Heart left ventricle (tissue), 16 donors: ENCODE results near the gene KCNK6. TPM values are rescaled to one million over a fixed set of nuclear protein-coding genes. Genes with fewer than 3 reads are reported as not detected.

Source experiments
- ATAC-seq, 4 donors: fragments of 200-7000 bp; cut with Tn5 transposase; one replicate each; pipeline ENCODE4 v1.9.1; 2020 to 2022; ENCODE audit warnings: moderate library complexity in 4 of 4, mild to moderate bottlenecking in 3 of 4, moderate number of reproducible peaks in 1 of 4
- DNase-seq, 5 donors: peaks; one replicate each; pipeline ENCODE4 v3.0.0-alpha.2; 2020
- H3K27ac ChIP-seq, 12 donors: fragments of 200-600 bp; sonication (generic) in 4 of 12; one replicate each; pipeline versions ENCODE4 v1.5.0 to v1.8.0; 2016 to 2022; ENCODE audit warnings: mild to moderate bottlenecking in 2 of 12
- H3K27me3 ChIP-seq, 9 donors: fragments of 200-600 bp; sonication (generic) in 2 of 9; one replicate each; pipeline versions ENCODE4 v1.5.1 to v1.8.0; 2016 to 2022; ENCODE audit warnings: mild to moderate bottlenecking in 3 of 9
- H3K36me3 ChIP-seq, 9 donors: fragments of 200-600 bp; sonication (generic) in 2 of 9; one replicate each; pipeline versions ENCODE4 v1.5.0 to v1.8.0; 2018 to 2022; ENCODE audit warnings: mild to moderate bottlenecking in 2 of 9
- H3K4me1 ChIP-seq, 12 donors: fragments of 200-600 bp; sonication (generic) in 4 of 12; one replicate each; pipeline versions ENCODE4 v1.5.0 to v1.8.0; 2016 to 2022; ENCODE audit warnings: mild to moderate bottlenecking in 3 of 12
- H3K4me3 ChIP-seq, 12 donors: fragments of 200-600 bp; sonication (generic) in 4 of 12; one replicate each; pipeline versions ENCODE4 v1.5.0 to v1.8.0; 2017 to 2022; ENCODE audit warnings: mild to moderate bottlenecking in 9 of 12, moderate library complexity in 4 of 12
- H3K9me3 ChIP-seq, 12 donors: fragments of 200-600 bp; sonication (generic) in 4 of 12; one replicate each; pipeline versions ENCODE4 v1.5.0 to v1.8.0; 2016 to 2022; ENCODE audit warnings: mild to moderate bottlenecking in 1 of 12
- CTCF ChIP-seq, 12 donors: fragments of 200-600 bp; sonication (generic) in 4 of 12; IDR thresholded peaks; one replicate each; pipeline versions ENCODE4 v1.5.0 to v1.8.0; 2018 to 2022; ENCODE audit warnings: antibody characterized with exemption in 12 of 12, mild to moderate bottlenecking in 5 of 12
- POLR2A ChIP-seq, 2 donors: fragments of 450-650 bp; IDR thresholded peaks; one replicate each; pipeline ENCODE4 v1.6.1; 2017; ENCODE audit warnings: antibody characterized with exemption in 2 of 2, mild to moderate bottlenecking in 2 of 2, moderate library complexity in 2 of 2
- WGBS, 4 donors: extraction: QIAGEN DNeasy Blood & Tissue Kit in 2 of 4; methylation state at CpG; one replicate each; pipeline versions ENCODE4 v1.1.5 to v1.1.7; 2013 to 2018; 5-methylcytosine and 5-hydroxymethylcytosine counted together
- intact Hi-C, 10 donors: fragments of 100-400 bp; cut with DNase I; formaldehyde crosslinking; loops; one replicate each; pipeline versions ENCODE4 v1.11.1 to v1.14.2; 2022
- polyA plus RNA-seq, 2 donors: library from polyadenylated mRNA; stranded (reverse); fragments of 200-250 nt; gene quantifications; one replicate each; pipeline ENCODE4 v1.2.3, GENCODE V29; 2013
- total RNA-seq, 9 donors: library from RNA; depleted of rRNA in 2 of 9; stranded (reverse); fragments of >200 nt in 2 of 9; fragmentation: NEBNext Ultra II Directional in 3 of 9; extraction: Animal tissue kit (Norgen Biotek cat#: 25700) in 3 of 9; gene quantifications; one replicate each; pipeline versions ENCODE4 v1.1.0 to v1.2.4, GENCODE V29; 2016 to 2023
- donor health status: ischemic (EF 13 %, LVEDD 7.1; RV severe dilation, severe dysfunction).
- donor health status: healthy with polysubstance abuse.
- donor health status: DM: no; HTN: yes; CAD: no.
- donor health status: DM: no; HTN: no; CAD: no.
- donor health status: ischemic (EF 25% LVEDD 6.9; RV normal size, moderate dysfunction).
- donor health status: ischemic (EF 25% LVEDD 5.7; RV mildly dilated, moderate dysfunction).
- donor health status: healthy.
- donor health status: DM: yes; HTN: yes; CAD: no.
- donor health status: ischemic (EF 35%, LVEDD 5.7; RV mildly dilated, moderate dysfunction).
- donor health status: nonischemic (EF 11% LVEDD 7.7; RV severe dilation, severe dysfunction).
- donor health status: DM: yes; HTN: yes; CAD: no.
- donor health status: PGD.
- donor health status: ischemic (EF 29% LVEDD 5.4; RV normal size, mild dysfunction).
- donor health status: nonischemic (EF 23%, LVEDD 6.1; RV moderate dilation, normal function).

Gene KCNK6
- total and polyA plus RNA-seq, 11 donors: 3.1 to 23.6 (median 6.7) TPM

GRCh38 chr19:38274739-38275138, 44.9 kb upstream of the KCNK6 start:
- Histone ChIP-seq H3K4me3 (no peak overlapping the region), H3K27ac (peak overlapping the region in 6 of 12 donors; percentile 17 to 45 (median 33)), H3K4me1 (peaks cover 4 to 52% (median 33%) of the 10 kb centered on the region in 12 donors), H3K36me3 (no peaks in the 10 kb centered on the region), H3K9me3 (no peaks in the 10 kb centered on the region), H3K27me3 (no peaks in the 10 kb centered on the region)
- no peak for TF ChIP-seq CTCF (IDR thresholded peaks at IDR 0.05)
- TF ChIP-seq POLR2A (IDR thresholded peaks at IDR 0.05): no peak
- WGBS, 4 donors: 21 to 29% (median 25%) methylated on average over 8 to 9 of the region's 9 CpGs
- DNase-seq (peak in 4 of 5 donors; percentile 51 to 60 (median 55)), ATAC-seq (peak in 3 of 4 donors; percentile 42 to 60 (median 50))
- intact Hi-C loops: loop anchor here in 4 of 10 donors (5.0 kb wide), 3 partner anchors 38 to 48 kb away; partner anchors contain the start of genes KCNK6 (in 2 of the 4) and YIF1B (in 2 of the 4)

GRCh38 chr19:38276942-38277517, 42.6 kb upstream of the KCNK6 start:
- Histone ChIP-seq H3K27ac (peak overlapping the region; percentile 57 to 90 (median 78)), H3K27me3 (no peaks in the 10 kb centered on the region), H3K4me1 (peaks cover 4 to 68% (median 39%) of the 10 kb centered on the region in 12 donors), H3K36me3 (no peaks in the 10 kb centered on the region), H3K4me3 (no peak overlapping the region), H3K9me3 (no peaks in the 10 kb centered on the region)
- WGBS, 4 donors: 92 to 94% (median 93%) methylated on average over 7 of the region's 7 CpGs
- intact Hi-C loops: loop anchor here in 4 of 10 donors (5.0 kb wide), 3 partner anchors 35 to 45 kb away; partner anchors contain the start of genes KCNK6 (in 2 of the 4) and YIF1B (in 2 of the 4)
- TF ChIP-seq CTCF (IDR thresholded peaks at IDR 0.05) (no peak), POLR2A (IDR thresholded peaks at IDR 0.05) (no peak)
- no peak for DNase-seq
- no peak for ATAC-seq

- ATAC-seq: no peak
Observed at GRCh38 chr19:38277549-38277948, 42.1 kb upstream of the KCNK6 start.

More at GRCh38 chr19:38277549-38277948, 42.1 kb upstream of the KCNK6 start:
- TF ChIP-seq POLR2A (IDR thresholded peaks at IDR 0.05) (no peak), CTCF (IDR thresholded peaks at IDR 0.05) (no peak)
- peak overlapping the region in 1 of 12 donors; percentile 10 for H3K4me3 ChIP-seq
- H3K9me3 ChIP-seq: no peaks in the 10 kb centered on the region
- intact Hi-C loops: loop anchor here in 4 of 10 donors (5.0 kb wide), 3 partner anchors 35 to 45 kb away; partner anchors contain the start of genes KCNK6 (in 2 of the 4) and YIF1B (in 2 of the 4)
- no peaks in the 10 kb centered on the region for H3K27me3 ChIP-seq
- H3K36me3 ChIP-seq: no peaks in the 10 kb centered on the region
- peak overlapping the region; percentile 57 to 90 (median 78) for H3K27ac ChIP-seq
- peaks cover 4 to 73% (median 43%) of the 10 kb centered on the region in 12 donors for H3K4me1 ChIP-seq
- WGBS, 4 donors: 23 to 35% (median 26%) methylated on average over 5 of the region's 5 CpGs
- DNase-seq: no peak
